Neural progenitor cell (in vitro differentiated cells): ENCODE data around the gene VPS35L. TPM values are rescaled to one million over a fixed set of nuclear protein-coding genes. Genes with fewer than 3 reads are reported as not detected.

Experiments
- DNase-seq: peaks from one replicate; pipeline ENCODE4 v3.0.0-alpha.2; 2016; ENCODE audit warnings: low spot score
- H2AFZ ChIP-seq: fragments of 200-600 bp; sonication (generic); replicated peaks from 2 replicates; pipeline ENCODE4 v1.6.1; 2016; ENCODE audit warnings: antibody characterized with exemption
- H3F3A ChIP-seq: fragments of 200-600 bp; sonication (generic); 2 replicates; pipeline ENCODE4 v1.6.1; 2016; ENCODE audit warnings: antibody characterized with exemption, low read depth
- H3K27ac ChIP-seq: fragments of 200-600 bp; sonication (generic); 2 replicates; pipeline ENCODE4 v1.5.1; 2016; ENCODE audit warnings: mild to moderate bottlenecking
- H3K27me3 ChIP-seq: fragments of 200-600 bp; sonication (generic); 2 replicates; pipeline ENCODE4 v1.6.1; 2016; ENCODE audit warnings: mild to moderate bottlenecking, moderate library complexity
- H3K36me3 ChIP-seq: fragments of 200-600 bp; sonication (generic); 2 replicates; pipeline ENCODE4 v1.5.1; 2016
- H3K4me1 ChIP-seq: fragments of 200-600 bp; sonication (generic); 2 replicates; pipeline ENCODE4 v1.6.1; 2016; ENCODE audit warnings: mixed run types
- H3K4me2 ChIP-seq: fragments of 200-600 bp; sonication (generic); 2 replicates; pipeline ENCODE4 v1.6.1; 2016
- H3K4me3 ChIP-seq: fragments of 200-600 bp; sonication (generic); 2 replicates; pipeline ENCODE4 v1.5.1; 2016
- H3K79me2 ChIP-seq: fragments of 200-600 bp; sonication (generic); 2 replicates; pipeline ENCODE4 v1.6.1; 2016; ENCODE audit warnings: low read depth
- H3K9ac ChIP-seq: fragments of 200-600 bp; sonication (generic); 2 replicates; pipeline ENCODE4 v1.6.1; 2016
- H3K9me3 ChIP-seq: fragments of 200-600 bp; sonication (generic); 2 replicates; pipeline ENCODE4 v1.5.1; 2016; ENCODE audit warnings: low read depth
- H4K20me1 ChIP-seq: fragments of 200-600 bp; sonication (generic); 2 replicates; pipeline ENCODE4 v1.6.1; 2016; ENCODE audit warnings: low read depth
- H3K27ac Mint-ChIP-seq: 3 replicates; pipeline ENCODE4 v1.8.0; 2021; ENCODE audit warnings: mixed read lengths
- H3K27me3 Mint-ChIP-seq: 2 replicates; pipeline ENCODE4 v1.8.0; 2022; ENCODE audit warnings: low read depth, mild to moderate bottlenecking, inconsistent platforms, moderate library complexity, mixed read lengths; ENCODE audit not compliant: insufficient read depth
- H3K36me3 Mint-ChIP-seq: 3 replicates; pipeline ENCODE4 v1.8.0; 2021; ENCODE audit warnings: mixed read lengths
- H3K4me1 Mint-ChIP-seq: 3 replicates; pipeline ENCODE4 v1.8.0; 2021; ENCODE audit warnings: mixed read lengths
- H3K4me3 Mint-ChIP-seq: 3 replicates; pipeline ENCODE4 v1.8.0; 2021; ENCODE audit warnings: mild to moderate bottlenecking, moderate library complexity, mixed read lengths
- H3K9me3 Mint-ChIP-seq: 3 replicates; pipeline ENCODE4 v1.8.0; 2020; ENCODE audit warnings: mixed read lengths
- EZH2 ChIP-seq: fragments of 200-600 bp; sonication (generic); IDR thresholded peaks from 2 replicates; pipeline ENCODE4 v1.6.1; 2017; ENCODE audit warnings: antibody characterized with exemption, mild to moderate bottlenecking, moderate library complexity
- EZH2phosphoT487 ChIP-seq: fragments of 200-600 bp; sonication (generic); IDR thresholded peaks from 2 replicates; pipeline ENCODE4 v1.6.1; 2017; ENCODE audit warnings: antibody characterized with exemption
- total RNA-seq: library from RNA; depleted of rRNA; stranded (reverse); fragments of >200 nt; gene quantifications from 2 replicates; pipeline ENCODE4 v1.2.3, GENCODE V29; 2015; ENCODE audit warnings: low replicate concordance
- TF ChIP-seq, protein P1 (sequence below): fragments of 200-600 bp; sonication (generic); IDR thresholded peaks from 2 replicates; pipeline ENCODE4 v1.5.1; 2017; ENCODE audit warnings: antibody characterized with exemption, mild to moderate bottlenecking

Gene VPS35L
- total RNA-seq, 1 donor from 2014 or later: 57.1 TPM

DNA sequence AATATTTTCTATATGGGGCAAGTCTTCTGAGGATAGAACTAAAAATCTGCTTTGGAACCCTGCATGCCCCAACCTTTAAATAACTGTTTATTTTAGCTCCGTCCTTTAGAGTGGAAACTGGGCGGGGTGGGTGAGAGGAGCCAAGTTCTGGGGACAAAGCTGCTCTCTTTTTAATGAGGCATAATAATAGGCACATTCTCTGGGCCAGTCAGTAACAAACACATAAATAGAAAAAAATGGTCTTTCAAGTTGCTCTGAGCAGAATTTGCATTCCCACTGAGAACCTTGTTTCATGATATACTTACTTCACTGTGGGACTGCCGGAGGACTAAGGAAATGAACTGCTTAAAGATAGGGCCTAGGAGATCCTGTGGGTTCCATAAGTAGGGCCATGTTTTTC lies 111.0 kb downstream of the VPS35L start:
- H3K4me1 Mint-ChIP-seq: peaks cover 6% of the 10 kb centered on the region
- no peaks in the 10 kb centered on the region for H3K27me3 ChIP-seq
- no peak for TF ChIP-seq EZH2phosphoT487
- TF ChIP-seq EZH2: no peak
- TF ChIP-seq, protein P1, sequence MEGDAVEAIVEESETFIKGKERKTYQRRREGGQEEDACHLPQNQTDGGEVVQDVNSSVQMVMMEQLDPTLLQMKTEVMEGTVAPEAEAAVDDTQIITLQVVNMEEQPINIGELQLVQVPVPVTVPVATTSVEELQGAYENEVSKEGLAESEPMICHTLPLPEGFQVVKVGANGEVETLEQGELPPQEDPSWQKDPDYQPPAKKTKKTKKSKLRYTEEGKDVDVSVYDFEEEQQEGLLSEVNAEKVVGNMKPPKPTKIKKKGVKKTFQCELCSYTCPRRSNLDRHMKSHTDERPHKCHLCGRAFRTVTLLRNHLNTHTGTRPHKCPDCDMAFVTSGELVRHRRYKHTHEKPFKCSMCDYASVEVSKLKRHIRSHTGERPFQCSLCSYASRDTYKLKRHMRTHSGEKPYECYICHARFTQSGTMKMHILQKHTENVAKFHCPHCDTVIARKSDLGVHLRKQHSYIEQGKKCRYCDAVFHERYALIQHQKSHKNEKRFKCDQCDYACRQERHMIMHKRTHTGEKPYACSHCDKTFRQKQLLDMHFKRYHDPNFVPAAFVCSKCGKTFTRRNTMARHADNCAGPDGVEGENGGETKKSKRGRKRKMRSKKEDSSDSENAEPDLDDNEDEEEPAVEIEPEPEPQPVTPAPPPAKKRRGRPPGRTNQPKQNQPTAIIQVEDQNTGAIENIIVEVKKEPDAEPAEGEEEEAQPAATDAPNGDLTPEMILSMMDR: no peak
- H3K4me3 Mint-ChIP-seq: no peak overlapping the region
- no peak for DNase-seq
- H3K27me3 Mint-ChIP-seq: no peaks in the 10 kb centered on the region
- H3K36me3 ChIP-seq: peaks cover 5% of the 10 kb centered on the region
- H3K4me1 ChIP-seq: peaks cover 1% of the 10 kb centered on the region
- no peaks in the 10 kb centered on the region for H3K79me2 ChIP-seq
- no peaks in the 10 kb centered on the region for H3F3A ChIP-seq
- peaks cover 23% of the 10 kb centered on the region for H3K36me3 Mint-ChIP-seq
- H3K27ac ChIP-seq: no peak overlapping the region
- no peak overlapping the region for H3K4me3 ChIP-seq
- peaks cover 7% of the 10 kb centered on the region for H3K9me3 ChIP-seq
- H3K9me3 Mint-ChIP-seq: no peaks in the 10 kb centered on the region
- no peak overlapping the region for H3K4me2 ChIP-seq
- H4K20me1 ChIP-seq: no peaks in the 10 kb centered on the region
- no peak overlapping the region for H3K27ac Mint-ChIP-seq
- H2AFZ ChIP-seq: no peak overlapping the region
- H3K9ac ChIP-seq: no peak overlapping the region

DNA sequence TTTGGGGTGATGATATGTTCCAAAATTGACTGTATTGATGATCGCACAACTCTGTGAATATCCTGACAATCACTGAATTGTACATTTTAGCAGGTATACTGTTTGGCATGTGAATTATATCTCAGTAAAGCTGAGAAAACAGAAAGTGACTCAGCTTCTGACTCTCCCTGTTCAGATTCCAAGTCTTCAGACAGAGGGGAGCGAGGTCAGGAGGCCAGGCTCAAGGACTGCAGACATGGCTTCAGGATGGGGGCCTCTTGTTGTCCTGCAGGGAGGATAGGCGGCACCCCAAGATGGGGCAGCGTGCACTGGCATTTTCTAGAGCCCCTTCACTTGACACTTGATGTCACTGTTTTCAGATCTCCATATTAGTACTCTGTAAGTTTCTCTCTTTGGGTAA lies 116.9 kb downstream of the VPS35L start:
- H3K9me3 Mint-ChIP-seq: no peaks in the 10 kb centered on the region
- no peaks in the 10 kb centered on the region for H4K20me1 ChIP-seq
- H3K79me2 ChIP-seq: no peaks in the 10 kb centered on the region
- no peak overlapping the region for H3K4me2 ChIP-seq
- no peaks in the 10 kb centered on the region for H3K4me1 ChIP-seq
- H3K4me3 ChIP-seq: no peak overlapping the region
- H3K9me3 ChIP-seq: no peaks in the 10 kb centered on the region
- H3K27ac Mint-ChIP-seq: no peak overlapping the region
- H2AFZ ChIP-seq: no peak overlapping the region
- no peaks in the 10 kb centered on the region for H3K36me3 ChIP-seq
- peaks cover 19% of the 10 kb centered on the region for H3K36me3 Mint-ChIP-seq
- H3K27me3 Mint-ChIP-seq: no peaks in the 10 kb centered on the region
- TF ChIP-seq EZH2 (no peak), EZH2phosphoT487 (no peak)
- TF ChIP-seq, protein P1: no peak
- H3K4me3 Mint-ChIP-seq: no peak overlapping the region
- no peak for DNase-seq
- H3K27ac ChIP-seq: no peak overlapping the region
- no peak overlapping the region for H3K9ac ChIP-seq
- no peaks in the 10 kb centered on the region for H3K27me3 ChIP-seq
- H3K4me1 Mint-ChIP-seq: peaks cover 2% of the 10 kb centered on the region
- no peaks in the 10 kb centered on the region for H3F3A ChIP-seq

DNA sequence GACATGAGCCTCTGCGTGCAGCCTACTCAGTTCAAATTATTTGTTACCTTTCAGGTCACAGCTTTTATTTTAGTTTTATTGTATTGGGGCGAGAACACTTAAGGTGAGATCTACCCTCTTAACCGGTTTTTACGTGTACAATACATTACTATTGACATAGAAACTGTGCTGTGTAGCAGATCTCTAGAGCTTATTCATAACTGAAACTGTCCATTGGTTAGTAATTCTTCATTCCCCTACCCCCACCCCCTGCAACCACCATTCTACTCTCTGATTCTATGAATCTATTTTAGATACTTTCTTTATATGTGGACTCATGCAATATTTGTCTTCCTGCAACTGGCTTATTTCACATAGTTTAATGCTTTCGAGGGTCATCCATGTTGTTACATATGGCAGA lies 119.0 kb downstream of the VPS35L start:
- Histone ChIP-seq H3K9ac (no peak overlapping the region), H3K4me3 (no peak overlapping the region), H4K20me1 (no peaks in the 10 kb centered on the region), H3K27ac (no peak overlapping the region), H3K79me2 (no peaks in the 10 kb centered on the region), H3K4me2 (no peak overlapping the region), H2AFZ (no peak overlapping the region), H3K27me3 (no peaks in the 10 kb centered on the region), H3K36me3 (no peaks in the 10 kb centered on the region), H3F3A (no peaks in the 10 kb centered on the region), H3K9me3 (no peaks in the 10 kb centered on the region), H3K4me1 (no peaks in the 10 kb centered on the region)
- TF ChIP-seq EZH2phosphoT487 (no peak), EZH2 (no peak)
- TF ChIP-seq, protein P1: no peak
- no peak overlapping the region for H3K27ac Mint-ChIP-seq
- no peaks in the 10 kb centered on the region for H3K9me3 Mint-ChIP-seq
- no peaks in the 10 kb centered on the region for H3K27me3 Mint-ChIP-seq
- H3K36me3 Mint-ChIP-seq: peaks cover 16% of the 10 kb centered on the region
- H3K4me1 Mint-ChIP-seq: no peaks in the 10 kb centered on the region
- no peak for DNase-seq
- H3K4me3 Mint-ChIP-seq: no peak overlapping the region
